AG20443 (cell line): ENCODE results near the gene JDP2.

Experiments used
- DNase-seq: peaks from one replicate; pipeline ENCODE4 v3.0.0; 2012; ENCODE audit warnings: low spot score, mixed read lengths

Gene JDP2

GRCh38 chr14:75484711-75485429, 57.0 kb downstream of the JDP2 start:
- DNase-seq: no peak

DNA sequence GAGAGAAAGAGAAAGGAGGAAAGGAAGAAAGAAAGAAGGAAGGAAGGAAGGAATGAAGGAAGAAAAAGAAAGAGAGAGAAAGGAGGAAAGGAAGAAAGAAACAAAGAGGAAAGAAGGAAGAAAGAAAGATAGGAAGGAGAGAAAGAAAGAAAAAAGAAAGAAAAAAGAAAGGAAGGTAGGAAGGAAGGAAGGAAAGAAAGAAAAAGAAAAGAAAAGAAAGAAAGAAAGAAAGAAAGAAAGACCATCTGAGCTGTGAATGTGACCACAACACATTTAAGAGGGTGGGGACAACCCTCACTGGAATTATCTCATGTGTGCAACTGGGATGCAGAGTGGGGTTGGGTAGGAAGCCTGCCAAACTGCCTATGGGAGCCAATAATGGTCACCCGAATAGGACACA, 58.5 kb downstream of the JDP2 start:
- no peak for DNase-seq

GRCh38 chr14:75487155-75487671, 59.4 kb downstream of the JDP2 start:
- no peak for DNase-seq

- no peak for DNase-seq
Observed at GRCh38 chr14:75489480-75489837, 61.6 kb downstream of the JDP2 start.

GRCh38 chr14:75491376-75491978, 63.7 kb downstream of the JDP2 start:
- no peak for DNase-seq

GRCh38 chr14:75492832-75493591, 65.2 kb downstream of the JDP2 start:
- no peak for DNase-seq

- no peak for DNase-seq
Observed at GRCh38 chr14:75493592-75494087, 65.8 kb downstream of the JDP2 start.

DNA sequence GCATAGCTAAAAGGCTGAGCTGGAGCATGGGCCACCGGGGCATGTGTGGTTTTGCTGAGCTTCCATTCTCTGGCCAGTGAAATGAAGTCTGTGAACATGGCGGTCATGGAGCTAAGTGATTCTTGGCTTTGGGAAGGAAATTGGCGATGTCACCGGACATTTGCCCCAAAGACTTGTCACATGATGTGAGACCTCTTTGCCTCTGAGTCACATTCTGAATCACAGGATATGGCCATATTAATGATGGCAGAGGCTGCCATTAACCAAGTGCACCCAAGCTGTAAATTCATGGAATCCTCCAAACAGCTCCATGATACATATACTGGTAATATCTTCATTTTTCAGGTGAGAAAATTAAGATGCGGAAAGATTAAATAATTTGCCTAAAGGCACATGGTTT, 67.1 kb downstream of the JDP2 start:
- no peak for DNase-seq

DNA sequence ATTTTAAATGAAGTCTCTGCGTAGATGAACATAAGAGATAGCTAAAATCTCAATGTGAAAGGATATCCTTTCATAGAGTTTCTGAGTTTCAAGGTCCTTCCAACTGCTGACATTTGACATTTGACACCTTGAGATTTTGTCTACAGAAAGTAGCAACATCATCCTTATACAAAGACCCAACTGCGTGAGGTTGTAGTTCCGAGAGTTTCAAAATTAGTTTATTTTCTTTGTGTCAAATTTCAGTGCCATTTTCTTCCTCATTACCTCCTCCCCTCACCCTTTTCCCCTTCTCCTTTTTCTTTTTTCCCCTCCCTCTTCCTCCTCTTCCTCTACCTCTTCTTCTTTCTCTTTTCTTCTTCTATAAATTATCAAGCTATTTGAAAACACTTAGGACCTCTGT, 67.6 kb downstream of the JDP2 start:
- no peak for DNase-seq

DNA sequence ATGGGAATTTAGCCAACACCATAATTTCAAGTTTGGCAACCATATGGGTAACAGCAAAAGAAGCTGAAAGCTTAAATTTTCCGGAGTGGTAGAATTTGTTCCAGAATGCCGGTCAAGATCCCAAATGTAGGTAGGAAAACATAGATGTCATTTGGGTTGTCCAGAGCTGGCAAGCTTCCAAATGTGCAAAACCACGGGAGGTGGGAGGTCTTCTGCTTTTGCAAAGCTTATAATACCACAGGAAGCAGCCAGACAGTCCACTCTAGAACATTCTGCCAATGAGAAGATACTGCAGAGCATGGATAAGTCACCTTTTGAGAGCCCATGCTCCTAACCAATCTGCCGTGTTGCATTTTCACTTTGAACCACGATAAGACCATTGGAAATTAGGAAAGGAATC, 68.1 kb downstream of the JDP2 start:
- no peak for DNase-seq

GRCh38 chr14:75496755-75497154, 68.9 kb downstream of the JDP2 start:
- no peak for DNase-seq

DNA sequence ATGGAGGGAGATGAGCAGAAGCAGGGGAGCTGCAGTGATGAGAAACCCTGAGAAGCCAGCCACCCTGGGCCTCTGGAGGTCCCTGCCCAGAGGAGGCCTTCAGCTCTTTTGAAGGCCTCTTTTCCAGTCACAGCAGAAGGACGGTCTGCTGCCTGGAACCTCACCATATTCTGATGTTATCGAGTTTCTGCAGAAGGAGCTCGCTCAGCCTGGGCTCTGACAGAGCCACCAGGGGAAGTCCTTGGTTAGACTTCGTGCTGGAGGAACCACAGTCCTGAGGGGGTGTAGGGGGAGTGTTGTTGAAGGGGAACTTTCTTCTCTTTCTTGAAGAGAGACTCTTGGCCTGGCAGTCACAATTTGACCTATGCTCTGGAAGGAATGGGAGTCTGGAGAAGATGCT, 69.4 kb downstream of the JDP2 start:
- DNase-seq: no peak

- DNase-seq: no peak
Observed at GRCh38 chr14:75497701-75498100, 69.9 kb downstream of the JDP2 start.

DNA sequence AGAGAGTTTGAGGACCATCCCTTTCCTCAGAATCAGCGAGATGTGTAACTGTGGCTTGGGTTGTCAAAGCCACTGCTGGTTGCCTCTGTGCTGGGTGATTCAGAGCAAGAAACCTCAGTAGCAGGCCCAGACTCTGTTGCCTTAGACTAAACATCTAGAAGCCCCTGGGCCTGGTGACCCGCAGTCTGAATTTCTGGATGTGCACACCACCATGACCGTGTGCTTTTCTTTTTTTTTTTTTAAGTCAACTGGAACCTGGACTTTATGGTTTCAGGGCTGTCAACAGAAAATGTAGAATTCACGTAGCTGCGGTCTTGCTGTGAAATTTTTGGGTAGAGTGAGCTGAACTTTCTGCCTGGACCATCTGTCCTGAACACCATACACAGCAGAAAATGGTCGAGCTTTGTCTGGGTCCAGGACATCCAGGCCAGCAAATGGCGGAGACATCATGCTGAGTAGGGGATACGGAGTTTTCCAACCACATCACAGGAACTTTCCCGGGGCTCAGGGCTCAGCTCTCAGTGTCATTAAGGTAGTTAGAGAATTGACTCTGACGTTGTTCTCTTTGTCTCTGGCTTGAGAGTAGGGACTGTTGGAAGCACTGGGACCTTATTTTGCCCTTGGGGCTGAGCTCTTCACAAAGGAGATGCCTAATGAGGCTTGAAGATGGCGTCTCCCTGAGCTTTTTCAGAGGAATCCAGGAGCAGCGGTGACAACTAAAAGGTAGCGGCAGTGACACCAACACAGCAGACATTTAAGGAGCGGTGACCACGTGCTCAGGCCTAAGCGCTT, 71.5 kb downstream of the JDP2 start:
- no peak for DNase-seq

- DNase-seq: no peak
Observed at GRCh38 chr14:75501080-75501479, 73.3 kb downstream of the JDP2 start.

GRCh38 chr14:75504411-75504810, 76.6 kb downstream of the JDP2 start:
- no peak for DNase-seq

GRCh38 chr14:75506930-75507329, 79.1 kb downstream of the JDP2 start:
- no peak for DNase-seq

DNA sequence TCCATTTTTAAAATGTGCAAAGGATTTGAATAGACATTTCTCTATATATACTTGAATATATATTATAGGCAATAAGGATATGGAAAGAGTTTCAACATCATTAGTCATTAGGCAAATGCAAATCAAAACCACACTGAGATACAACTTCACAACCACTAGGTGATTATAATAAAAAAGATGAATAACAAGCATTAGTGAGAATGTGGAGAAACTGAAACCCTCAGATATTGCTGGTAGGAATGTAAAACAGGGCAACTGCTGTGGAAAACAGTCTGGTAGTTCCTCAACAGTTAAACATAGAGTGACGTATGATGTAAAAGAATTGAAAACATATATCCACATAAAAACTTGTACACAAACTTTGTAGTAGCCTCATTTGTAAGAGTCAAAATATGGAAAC, 82.7 kb downstream of the JDP2 start:
- no peak for DNase-seq

DNA sequence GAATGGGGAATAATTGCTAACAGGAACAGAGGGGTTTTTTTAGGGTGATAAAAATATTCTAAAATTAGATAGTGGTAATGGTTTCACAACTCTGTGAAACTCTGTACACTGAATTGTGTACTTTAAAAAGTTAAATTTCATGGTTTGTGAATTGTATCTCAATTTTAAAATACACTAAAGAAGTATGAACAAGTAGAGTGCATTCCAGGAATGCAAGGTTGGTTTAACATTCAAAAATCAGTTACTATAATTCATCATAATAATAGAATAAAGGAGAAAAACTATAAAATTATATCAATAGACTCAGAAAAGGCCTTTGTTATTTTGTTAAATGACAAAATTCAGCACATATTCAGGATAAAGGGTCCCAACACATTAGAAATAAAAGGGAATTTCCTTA, 83.4 kb downstream of the JDP2 start:
- DNase-seq: no peak

DNA sequence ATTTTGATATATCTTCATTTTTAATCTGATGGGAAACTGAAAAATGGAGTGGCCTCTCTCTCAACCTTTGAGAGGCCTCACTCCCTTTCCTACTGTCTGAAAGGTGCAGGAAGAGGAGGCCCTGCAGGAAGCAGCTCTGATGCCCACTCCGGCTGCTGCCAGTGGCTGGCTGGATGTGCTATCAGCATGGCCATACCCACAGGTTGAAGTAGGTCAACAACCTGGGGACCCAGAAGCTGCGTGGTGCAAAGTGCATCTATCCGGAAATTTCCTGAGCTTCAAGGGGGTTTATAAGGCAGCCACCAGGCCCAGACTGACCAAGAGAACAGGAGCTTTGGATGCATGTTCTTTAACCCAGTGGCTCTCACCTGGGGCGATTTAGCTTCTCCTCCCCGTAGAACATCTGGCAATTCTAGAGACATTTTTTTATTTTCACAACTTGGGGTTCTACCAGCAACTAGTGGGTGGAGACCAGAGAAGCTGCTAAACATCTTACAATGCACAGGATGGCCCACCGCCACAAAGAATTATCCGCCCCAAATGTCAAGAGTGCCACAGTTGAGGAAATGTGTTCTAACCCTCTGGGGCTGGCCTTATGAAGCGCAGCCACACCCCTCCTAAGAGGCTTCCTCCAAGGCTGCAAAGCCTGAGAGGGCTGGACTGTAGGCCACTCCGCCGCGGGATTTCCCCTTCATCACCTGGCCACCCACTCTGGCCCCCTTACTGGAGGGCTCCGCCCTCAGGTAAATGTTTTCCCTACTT, 86.3 kb downstream of the JDP2 start:
- DNase-seq: no peak
